ENCODE measurements around the gene NEAT1.
A peak's percentile ranks its signal among the peaks of the same experiment; 100 is the strongest.

NEAT1 gene

GRCh38 chr11:65487467-65488272 lies 65.1 kb downstream of the NEAT1 start:
- peak; percentile 61 for FAIRE-seq
- DNase-seq (ENCODE audit: insufficient read length, low spot score), result peak; percentile 78
- no peak for TF ChIP-seq CTCF (IDR thresholded peaks at IDR 0.05; ENCODE audit: insufficient read depth, missing control alignments)

- no peak for FAIRE-seq
- no peak for DNase-seq (ENCODE audit: insufficient read length, low spot score)
- no peak for TF ChIP-seq CTCF (IDR thresholded peaks at IDR 0.05; ENCODE audit: insufficient read depth, missing control alignments)
Measured at GRCh38 chr11:65488273-65489034, 65.9 kb downstream of the NEAT1 start.

GRCh38 chr11:65489035-65489705 lies 66.6 kb downstream of the NEAT1 start:
- FAIRE-seq, result no peak
- DNase-seq (ENCODE audit: insufficient read length, low spot score), result no peak
- TF ChIP-seq CTCF (IDR thresholded peaks at IDR 0.05; ENCODE audit: insufficient read depth, missing control alignments), result no peak

GRCh38 chr11:65489706-65490320 lies 67.2 kb downstream of the NEAT1 start:
- no peak for TF ChIP-seq CTCF (IDR thresholded peaks at IDR 0.05; ENCODE audit: insufficient read depth, missing control alignments)
- FAIRE-seq (no peak), DNase-seq (ENCODE audit: insufficient read length, low spot score) (no peak)

- FAIRE-seq, result no peak
- DNase-seq (ENCODE audit: insufficient read length, low spot score), result no peak
- TF ChIP-seq CTCF (IDR thresholded peaks at IDR 0.05; ENCODE audit: insufficient read depth, missing control alignments), result no peak
Measured at GRCh38 chr11:65491163-65491465, 68.5 kb downstream of the NEAT1 start.

GRCh38 chr11:65491614-65492386 lies 69.2 kb downstream of the NEAT1 start:
- DNase-seq (ENCODE audit: insufficient read length, low spot score) (no peak), FAIRE-seq (no peak)
- TF ChIP-seq CTCF (IDR thresholded peaks at IDR 0.05; ENCODE audit: insufficient read depth, missing control alignments), result no peak
